NT2/D1 (cell line): ENCODE data around the gene ZNHIT1.

ENCODE experiments used
- DNase-seq: peaks from one replicate; pipeline ENCODE4 v3.0.0-alpha.2; 2011; ENCODE audit warnings: low read depth, low spot score
- H3K27me3 ChIP-seq: 2 replicates; pipeline ENCODE4 v1.6.0; 2011; ENCODE audit warnings: mild to moderate bottlenecking; ENCODE audit not compliant: insufficient read length, insufficient read depth
- H3K36me3 ChIP-seq: 2 replicates; pipeline ENCODE4 v1.6.1; 2011; ENCODE audit warnings: mild to moderate bottlenecking, low read length, mixed read lengths; ENCODE audit not compliant: insufficient read depth, insufficient read length
- H3K4me1 ChIP-seq: 2 replicates; pipeline ENCODE4 v1.5.1; 2011; ENCODE audit not compliant: insufficient read depth, insufficient read length
- H3K4me3 ChIP-seq: 2 replicates; pipeline ENCODE4 v1.5.1; 2011; ENCODE audit warnings: low read depth; ENCODE audit not compliant: insufficient read length
- H3K9ac ChIP-seq: 2 replicates; pipeline ENCODE4 v1.6.0; 2011; ENCODE audit warnings: low read depth; ENCODE audit not compliant: insufficient read length
- H3K9me3 ChIP-seq: 2 replicates; pipeline ENCODE4 v1.5.1; 2011; ENCODE audit warnings: mild to moderate bottlenecking, low read length; ENCODE audit not compliant: insufficient read depth
- SUZ12 ChIP-seq: IDR thresholded peaks from 2 replicates; pipeline ENCODE4 v1.6.1; 2011; ENCODE audit not compliant: insufficient read length, insufficient read depth; ENCODE audit errors: extremely low read depth
- YY1 ChIP-seq: IDR thresholded peaks from 2 replicates; pipeline ENCODE4 v1.6.1; 2011; ENCODE audit not compliant: insufficient read length, insufficient read depth
- ZNF274 ChIP-seq: IDR thresholded peaks from 2 replicates; pipeline ENCODE4 v1.6.1; 2011; ENCODE audit warnings: mild to moderate bottlenecking, low read depth, low read length

Gene ZNHIT1

DNA sequence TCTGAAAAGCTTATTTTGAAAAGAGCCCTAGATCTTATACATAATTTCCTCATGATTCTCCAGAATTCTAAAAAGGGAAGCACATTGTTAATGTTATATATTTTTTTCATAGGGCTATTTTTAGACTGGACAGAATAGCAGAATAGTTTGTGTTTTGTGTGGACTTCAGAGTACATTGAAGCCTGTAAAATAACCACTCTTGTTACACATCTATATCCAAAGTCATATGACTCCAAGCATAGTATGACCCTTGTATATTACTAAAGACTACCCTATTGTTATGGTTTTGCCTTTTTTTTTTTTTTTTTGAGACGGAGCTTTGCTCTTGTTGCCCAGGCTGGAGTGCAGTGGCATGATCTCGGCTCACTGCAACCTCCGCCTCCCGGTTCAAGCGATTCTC is 53.1 kb downstream of the ZNHIT1 start:
- no peaks in the 10 kb centered on the region for H3K4me1 ChIP-seq
- no peak for TF ChIP-seq ZNF274
- TF ChIP-seq YY1, result no peak
- no peak for TF ChIP-seq SUZ12
- H3K9me3 ChIP-seq, result no peaks in the 10 kb centered on the region
- no peak for DNase-seq
- no peaks in the 10 kb centered on the region for H3K36me3 ChIP-seq
- H3K27me3 ChIP-seq, result no peaks in the 10 kb centered on the region
- no peak overlapping the region for H3K4me3 ChIP-seq
- H3K9ac ChIP-seq, result no peak overlapping the region

DNA sequence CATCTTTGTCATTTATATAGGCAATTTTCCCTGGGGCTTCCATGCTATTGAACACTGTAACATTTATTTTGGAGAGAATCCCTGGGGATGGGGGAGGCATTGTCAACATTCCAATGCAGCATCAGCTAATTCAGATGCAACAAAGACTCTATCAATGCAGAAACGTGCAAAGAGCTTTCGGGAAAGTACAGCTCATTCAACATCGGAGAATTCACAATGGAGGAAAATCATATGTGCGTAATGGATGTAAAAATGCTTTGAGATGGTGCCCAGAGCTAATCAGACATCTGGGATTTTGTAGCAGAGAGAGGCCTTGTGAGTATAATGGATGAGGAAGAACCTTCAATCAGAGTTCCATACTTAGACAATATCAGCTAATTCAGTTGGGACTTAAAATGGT is 55.2 kb downstream of the ZNHIT1 start:
- no peaks in the 10 kb centered on the region for H3K9me3 ChIP-seq
- no peaks in the 10 kb centered on the region for H3K4me1 ChIP-seq
- no peaks in the 10 kb centered on the region for H3K36me3 ChIP-seq
- no peak overlapping the region for H3K9ac ChIP-seq
- TF ChIP-seq ZNF274 (no peak), YY1 (no peak), SUZ12 (no peak)
- no peak overlapping the region for H3K4me3 ChIP-seq
- no peaks in the 10 kb centered on the region for H3K27me3 ChIP-seq
- DNase-seq, result no peak
